Adipocyte (in vitro differentiated cells): ENCODE results near the gene SLC7A7.
"Not testable (repeated sequence)": the region's sequence is repeated elsewhere in the genome, so short reads cannot be mapped to it uniquely, and the experiment has no call there.

Source experiments
- DNase-seq: peaks from one replicate; pipeline ENCODE4 v3.0.0-alpha.2; 2015; ENCODE audit warnings: low read depth
- H3K27me3 ChIP-seq: replicated peaks from 2 replicates; pipeline ENCODE4 v1.7.0; 2013; ENCODE audit warnings: mild to moderate bottlenecking, low read length, moderate library complexity; ENCODE audit not compliant: control insufficient read depth, insufficient read depth
- H3K36me3 ChIP-seq: 2 replicates; pipeline ENCODE4 v1.7.0; 2013; ENCODE audit warnings: low read length, mild to moderate bottlenecking, moderate library complexity; ENCODE audit not compliant: control insufficient read depth, insufficient read depth, severe bottlenecking
- H3K4me1 ChIP-seq: 2 replicates; pipeline ENCODE4 v1.7.0; 2013; ENCODE audit warnings: mild to moderate bottlenecking, low read length, moderate library complexity; ENCODE audit not compliant: control insufficient read depth, insufficient read depth
- H3K4me3 ChIP-seq: 2 replicates; pipeline ENCODE4 v1.7.0; 2013; ENCODE audit warnings: mild to moderate bottlenecking, low read length, moderate library complexity
- H3K9ac ChIP-seq: 2 replicates; pipeline ENCODE4 v1.7.0; 2013; ENCODE audit warnings: mild to moderate bottlenecking, low read length, moderate library complexity
- H3K9me3 ChIP-seq: 2 replicates; pipeline ENCODE4 v1.7.0; 2013; ENCODE audit warnings: mild to moderate bottlenecking, low read length, moderate library complexity; ENCODE audit not compliant: control insufficient read depth

SLC7A7 gene

GRCh38 chr14:22829661-22830442 lies 14.6 kb upstream of the SLC7A7 start, which contains the start of gene MRPL52:
Gene MRPL52 (plus strand): TSS chr14:22829887. CDS start chr14:22829913, 26 bp downstream.
- peak within 1 kb of the TSS; percentile 95 for H3K4me3 ChIP-seq
- peaks cover 11% of the 10 kb centered on the region for H3K4me1 ChIP-seq
- peak within 1 kb of the TSS; percentile 91 for H3K9ac ChIP-seq
- peaks cover 11% of the 10 kb centered on the region for H3K36me3 ChIP-seq
- no peaks in the 10 kb centered on the region for H3K27me3 ChIP-seq
- H3K9me3 ChIP-seq = no peaks in the 10 kb centered on the region
- peak; percentile 94 for DNase-seq

DNA sequence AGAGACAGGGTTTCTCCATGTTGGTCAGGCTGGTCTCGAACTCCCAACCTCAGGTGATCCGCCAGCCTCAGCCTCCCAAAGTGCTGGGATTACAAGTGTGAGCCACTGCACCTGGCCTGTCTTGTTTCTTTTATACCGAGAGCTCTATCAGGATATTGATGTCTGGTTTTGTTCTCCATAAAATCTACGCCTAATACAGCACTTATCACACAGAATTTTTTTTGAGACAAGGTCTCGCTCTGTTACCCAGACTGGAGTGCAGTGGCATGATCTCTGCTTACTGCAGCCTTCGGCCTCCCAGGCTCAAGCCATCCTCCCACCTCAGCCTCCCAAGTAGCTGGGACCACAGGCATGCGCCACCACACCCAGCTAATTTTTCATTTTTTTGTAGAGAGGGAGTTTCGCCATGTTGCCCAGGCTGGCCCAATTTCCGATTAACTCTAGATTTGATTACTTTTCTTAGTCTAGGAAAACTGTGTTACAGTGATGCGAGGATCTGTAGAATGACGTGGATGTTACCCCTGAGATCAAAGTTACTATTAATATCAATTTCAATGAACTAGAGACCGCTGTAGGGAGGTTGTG lies 13.9 kb upstream of the SLC7A7 start:
- not testable (repeated sequence) for DNase-seq, H3K27me3 ChIP-seq, H3K36me3 ChIP-seq, H3K9me3 ChIP-seq
- H3K9ac ChIP-seq = peak overlapping the region; percentile 91
- peaks cover 11% of the 10 kb centered on the region for H3K4me1 ChIP-seq
- peak overlapping the region; percentile 95 for H3K4me3 ChIP-seq

- peak; percentile 71 for DNase-seq
These were observed 9.6 kb upstream of the SLC7A7 start for GRCh38 chr14:22824711-22825359.

DNA sequence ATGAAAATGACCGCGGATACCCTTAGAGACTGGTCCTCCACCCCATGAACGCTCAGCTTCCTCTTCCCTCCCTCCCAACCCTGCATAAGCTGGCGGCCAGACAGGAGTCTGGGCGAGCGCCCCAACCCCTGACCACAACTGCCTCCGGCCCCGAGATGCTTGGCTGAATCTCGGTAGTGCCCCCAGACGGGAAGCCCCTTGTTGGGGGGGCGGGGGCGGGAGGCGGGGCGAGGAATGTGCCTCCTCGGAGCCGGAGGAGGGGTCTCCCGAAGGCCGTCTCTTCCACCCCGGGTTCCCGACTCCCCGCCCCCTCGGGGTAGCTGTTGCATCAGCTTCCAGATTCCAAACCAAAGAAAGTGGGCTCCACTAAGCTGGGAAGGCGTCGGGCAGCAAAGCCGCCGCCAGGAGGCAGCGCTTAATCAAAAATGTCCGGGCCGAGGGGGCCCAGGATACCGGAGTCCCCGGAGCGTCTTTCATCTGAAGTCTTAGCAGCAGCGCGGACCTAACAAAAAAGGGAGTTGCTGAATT lies 7.4 kb upstream of the SLC7A7 start:
- DNase-seq = peak; percentile 95
- Histone ChIP-seq H3K4me3 (peak overlapping the region; percentile 73), H3K27me3 (no peaks in the 10 kb centered on the region)

More at GRCh38 chr14:22824711-22825359, 9.6 kb upstream of the SLC7A7 start:
- H3K36me3 ChIP-seq = no peaks in the 10 kb centered on the region
- peaks cover 25% of the 10 kb centered on the region for H3K4me1 ChIP-seq
- no peaks in the 10 kb centered on the region for H3K27me3 ChIP-seq
- H3K9ac ChIP-seq = peak overlapping the region; percentile 2
- no peak overlapping the region for H3K4me3 ChIP-seq
- H3K9me3 ChIP-seq = no peaks in the 10 kb centered on the region

DNA sequence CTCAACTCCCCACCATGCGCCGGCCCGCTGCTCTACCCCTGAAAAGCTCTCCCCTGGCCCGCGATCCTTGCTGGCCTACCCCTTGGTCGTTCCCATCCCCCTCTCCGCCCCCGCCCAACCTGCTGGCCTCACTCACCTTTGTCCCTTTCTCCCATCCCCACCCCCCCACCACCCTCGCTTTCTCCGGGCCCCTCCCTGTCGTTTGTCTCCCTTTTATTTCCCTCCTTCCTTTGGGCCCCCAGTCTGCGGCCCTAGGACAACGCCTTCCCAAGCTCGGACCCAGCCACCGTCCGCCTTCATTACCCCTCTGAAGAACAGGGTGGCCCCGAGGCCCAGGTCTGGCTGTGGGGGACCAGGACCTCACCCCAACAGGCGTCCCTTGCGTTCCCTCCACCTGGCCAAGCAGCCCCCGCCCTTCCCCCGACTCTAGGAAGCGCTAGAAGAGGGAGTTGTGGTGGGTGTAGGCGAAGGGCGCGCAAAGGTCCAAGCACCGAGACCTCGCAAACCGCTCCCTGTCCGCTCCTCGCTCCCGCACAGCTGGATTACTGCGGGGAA lies 6.9 kb upstream of the SLC7A7 start:
- peak overlapping the region; percentile 55 for H3K4me3 ChIP-seq
- no peak for DNase-seq

More for the DNA sequence above, 7.4 kb upstream of the SLC7A7 start:
- Histone ChIP-seq H3K4me1 (peaks cover 34% of the 10 kb centered on the region), H3K36me3 (no peaks in the 10 kb centered on the region), H3K9me3 (no peaks in the 10 kb centered on the region), H3K9ac (peak overlapping the region; percentile 78)

GRCh38 chr14:22821193-22822015 lies 6.2 kb upstream of the SLC7A7 start:
- Histone ChIP-seq H3K4me1 (peaks cover 35% of the 10 kb centered on the region), H3K4me3 (no peak overlapping the region), H3K36me3 (no peaks in the 10 kb centered on the region), H3K9ac (no peak overlapping the region), H3K9me3 (no peaks in the 10 kb centered on the region), H3K27me3 (no peaks in the 10 kb centered on the region)
- DNase-seq = no peak

More for the DNA sequence above, 6.9 kb upstream of the SLC7A7 start:
- Histone ChIP-seq H3K9ac (peak overlapping the region; percentile 66), H3K27me3 (no peaks in the 10 kb centered on the region), H3K4me1 (peaks cover 35% of the 10 kb centered on the region), H3K36me3 (no peaks in the 10 kb centered on the region), H3K9me3 (no peaks in the 10 kb centered on the region)

- Histone ChIP-seq H3K4me3 (no peak overlapping the region), H3K36me3 (no peaks in the 10 kb centered on the region), H3K9ac (no peak overlapping the region), H3K9me3 (no peaks in the 10 kb centered on the region), H3K4me1 (peaks cover 37% of the 10 kb centered on the region), H3K27me3 (no peaks in the 10 kb centered on the region)
- DNase-seq = peak; percentile 62
These were observed 5.5 kb upstream of the SLC7A7 start for GRCh38 chr14:22820731-22821130.

DNA sequence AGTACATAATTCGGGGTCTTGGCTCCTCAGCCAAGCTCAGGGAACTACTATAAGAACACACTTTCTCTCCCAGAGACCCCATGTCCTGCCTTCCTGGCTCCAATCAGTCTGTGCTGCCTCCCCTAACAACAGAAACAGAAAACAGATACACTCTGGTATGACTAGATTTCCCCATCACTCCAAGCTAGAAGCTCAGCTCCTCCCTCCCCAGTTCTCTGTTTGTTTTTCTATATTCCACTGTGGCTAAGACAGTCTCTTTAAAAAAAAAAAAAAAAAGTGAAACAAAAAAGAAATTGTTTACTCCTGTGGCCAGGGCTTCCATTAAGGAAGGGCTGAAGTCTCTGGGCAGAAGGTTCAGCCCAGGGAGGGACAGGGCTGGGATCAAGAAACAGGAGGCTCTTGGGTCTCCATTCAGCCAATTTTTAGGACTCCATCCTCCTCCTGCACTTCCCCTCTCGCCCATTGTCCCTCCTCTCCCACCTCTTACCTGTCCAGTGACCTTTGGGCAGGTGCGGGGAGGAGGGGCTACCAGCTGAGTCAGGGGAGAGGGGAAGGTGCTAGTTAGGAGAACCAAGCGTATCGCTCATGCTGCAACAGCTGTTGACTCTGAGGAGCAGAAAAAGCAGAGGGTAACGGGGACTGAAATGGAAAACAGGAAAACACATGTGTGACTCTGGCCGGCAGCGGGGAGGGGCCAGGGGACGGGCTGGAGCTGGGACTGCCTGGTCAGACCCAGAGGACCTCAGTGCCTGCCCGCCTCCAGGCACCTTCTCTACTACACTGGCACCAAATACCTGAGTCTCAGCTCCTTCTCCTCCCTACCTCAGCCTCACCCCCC lies 4.1 kb upstream of the SLC7A7 start:
- Histone ChIP-seq H3K4me3 (peak overlapping the region; percentile 77), H3K36me3 (no peaks in the 10 kb centered on the region), H3K9ac (peak overlapping the region; percentile 74), H3K27me3 (no peaks in the 10 kb centered on the region), H3K4me1 (peaks cover 41% of the 10 kb centered on the region), H3K9me3 (no peaks in the 10 kb centered on the region)
- DNase-seq = peak; percentile 91

- no peak for DNase-seq
- no peak overlapping the region for H3K9ac ChIP-seq
- no peaks in the 10 kb centered on the region for H3K36me3 ChIP-seq
- H3K4me3 ChIP-seq = no peak overlapping the region
- H3K27me3 ChIP-seq = no peaks in the 10 kb centered on the region
- no peaks in the 10 kb centered on the region for H3K9me3 ChIP-seq
- peaks cover 16% of the 10 kb centered on the region for H3K4me1 ChIP-seq
These were observed 862 bp downstream of the SLC7A7 start for GRCh38 chr14:22814373-22814772.

DNA sequence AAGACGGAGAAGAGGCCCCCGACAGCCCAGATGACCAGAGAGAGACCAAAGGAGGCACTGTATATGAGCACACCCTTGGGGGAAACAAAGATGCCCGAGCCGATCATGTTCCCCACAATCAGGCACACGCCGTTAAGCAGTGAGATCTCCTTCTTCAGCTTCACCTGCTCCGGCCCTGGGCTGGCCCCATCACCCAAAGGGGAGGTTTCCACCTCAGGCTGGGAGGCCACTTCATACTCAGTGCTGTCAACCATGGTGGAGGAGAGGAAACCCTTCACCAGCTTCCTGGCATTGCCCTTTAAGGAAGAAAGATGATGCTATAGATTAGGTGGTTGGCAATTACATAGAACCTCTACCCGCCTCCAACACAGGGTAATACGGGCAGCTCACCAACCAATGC lies 2.1 kb downstream of the SLC7A7 start:
- DNase-seq = no peak
- H3K4me3 ChIP-seq = no peak overlapping the region
- H3K9ac ChIP-seq = no peak overlapping the region
- peaks cover 11% of the 10 kb centered on the region for H3K4me1 ChIP-seq
- H3K9me3 ChIP-seq = no peaks in the 10 kb centered on the region
- H3K36me3 ChIP-seq = no peaks in the 10 kb centered on the region
- H3K27me3 ChIP-seq = no peaks in the 10 kb centered on the region
